ENCODE results near the gene STYXL2.

The STYXL2 gene

GRCh38 chr1:167088746-167089417 lies 5.0 kb upstream of the STYXL2 start:
- DNase-seq (ENCODE audit: low spot score): no peak
- H3K4me3 Mint-ChIP-seq: no peak overlapping the region
- H3K27me3 Mint-ChIP-seq (ENCODE audit: low read depth): no peaks in the 10 kb centered on the region
- H3K9me3 Mint-ChIP-seq: no peaks in the 10 kb centered on the region
- peaks cover 10% of the 10 kb centered on the region for H3K4me1 Mint-ChIP-seq (ENCODE audit: low read depth)
- peak overlapping the region; percentile 37 for H3K27ac Mint-ChIP-seq
- H3K36me3 Mint-ChIP-seq (ENCODE audit: low read depth): peaks cover 4% of the 10 kb centered on the region

GRCh38 chr1:167089939-167090313 lies 3.9 kb upstream of the STYXL2 start:
- no peaks in the 10 kb centered on the region for H3K9me3 Mint-ChIP-seq
- peak overlapping the region; percentile 52 for H3K4me3 Mint-ChIP-seq
- H3K27me3 Mint-ChIP-seq (ENCODE audit: low read depth): no peaks in the 10 kb centered on the region
- H3K4me1 Mint-ChIP-seq (ENCODE audit: low read depth): peaks cover 11% of the 10 kb centered on the region
- no peak for DNase-seq (ENCODE audit: low spot score)
- H3K27ac Mint-ChIP-seq: peak overlapping the region; percentile 83
- peaks cover 4% of the 10 kb centered on the region for H3K36me3 Mint-ChIP-seq (ENCODE audit: low read depth)

DNA sequence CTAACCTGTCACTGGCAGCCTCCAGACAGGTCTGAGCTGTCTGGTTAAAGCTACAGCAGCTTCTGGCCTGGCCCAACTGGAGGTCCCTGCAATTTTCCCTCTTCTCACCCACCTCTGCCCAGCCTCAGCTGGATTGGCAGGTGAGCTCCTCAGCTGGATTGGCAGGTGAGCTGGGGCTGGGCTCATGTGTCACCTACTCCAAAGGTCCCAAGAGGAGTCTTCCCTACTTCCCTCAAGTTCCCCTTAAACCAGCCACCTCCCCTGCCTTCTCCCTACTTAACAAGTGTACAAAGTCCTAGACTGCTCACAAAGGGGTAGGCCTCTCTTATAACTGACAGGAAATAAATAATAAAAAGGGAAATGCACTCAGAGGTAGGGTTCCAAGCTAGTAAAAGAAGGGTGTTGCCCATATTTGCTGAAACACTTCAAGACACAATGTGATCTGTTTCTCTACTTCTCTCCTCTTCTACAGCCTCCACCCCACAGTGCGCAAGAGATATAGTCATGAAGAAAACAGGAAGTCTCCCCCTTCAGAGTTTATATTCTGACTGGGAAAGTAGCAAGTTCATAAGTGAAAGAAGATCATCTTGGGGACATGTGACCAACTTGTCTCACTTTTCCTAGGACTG lies 3.4 kb upstream of the STYXL2 start, which contains the start of gene GPA33:
Gene GPA33 (minus strand): TSS at position 64 of the 629 bp plus-strand sequence. CDS start 90 bp downstream, outside the sequence.
- Mint-ChIP-seq H3K4me1 (ENCODE audit: low read depth) (peaks cover 13% of the 10 kb centered on the region), H3K36me3 (ENCODE audit: low read depth) (peaks cover 4% of the 10 kb centered on the region), H3K4me3 (peak within 1 kb of the TSS; percentile 52), H3K9me3 (no peaks in the 10 kb centered on the region), H3K27ac (peak within 1 kb of the TSS; percentile 83), H3K27me3 (ENCODE audit: low read depth) (no peaks in the 10 kb centered on the region)
- DNase-seq (ENCODE audit: low spot score): no peak

- Mint-ChIP-seq H3K36me3 (ENCODE audit: low read depth) (peaks cover 4% of the 10 kb centered on the region), H3K4me3 (no peak overlapping the region), H3K4me1 (ENCODE audit: low read depth) (peaks cover 13% of the 10 kb centered on the region), H3K27ac (no peak overlapping the region), H3K9me3 (no peaks in the 10 kb centered on the region), H3K27me3 (ENCODE audit: low read depth) (no peaks in the 10 kb centered on the region)
- DNase-seq (ENCODE audit: low spot score): no peak
Observed at GRCh38 chr1:167092653-167093052, 1.2 kb upstream of the STYXL2 start.

- no peak for DNase-seq (ENCODE audit: low spot score)
- no peak overlapping the region for H3K27ac Mint-ChIP-seq
- no peaks in the 10 kb centered on the region for H3K9me3 Mint-ChIP-seq
- peaks cover 10% of the 10 kb centered on the region for H3K4me1 Mint-ChIP-seq (ENCODE audit: low read depth)
- H3K27me3 Mint-ChIP-seq (ENCODE audit: low read depth): peaks cover 2% of the 10 kb centered on the region
- no peak overlapping the region for H3K4me3 Mint-ChIP-seq
- H3K36me3 Mint-ChIP-seq (ENCODE audit: low read depth): peaks cover 4% of the 10 kb centered on the region
Observed at GRCh38 chr1:167094690-167095089, 815 bp downstream of the STYXL2 start.

GRCh38 chr1:167095368-167095767 lies 1.5 kb downstream of the STYXL2 start:
- no peak for DNase-seq (ENCODE audit: low spot score)
- H3K27me3 Mint-ChIP-seq (ENCODE audit: low read depth): peaks cover 2% of the 10 kb centered on the region
- no peak overlapping the region for H3K4me3 Mint-ChIP-seq
- peaks cover 3% of the 10 kb centered on the region for H3K36me3 Mint-ChIP-seq (ENCODE audit: low read depth)
- H3K4me1 Mint-ChIP-seq (ENCODE audit: low read depth): peaks cover 6% of the 10 kb centered on the region
- H3K9me3 Mint-ChIP-seq: no peaks in the 10 kb centered on the region
- H3K27ac Mint-ChIP-seq: no peak overlapping the region

DNA sequence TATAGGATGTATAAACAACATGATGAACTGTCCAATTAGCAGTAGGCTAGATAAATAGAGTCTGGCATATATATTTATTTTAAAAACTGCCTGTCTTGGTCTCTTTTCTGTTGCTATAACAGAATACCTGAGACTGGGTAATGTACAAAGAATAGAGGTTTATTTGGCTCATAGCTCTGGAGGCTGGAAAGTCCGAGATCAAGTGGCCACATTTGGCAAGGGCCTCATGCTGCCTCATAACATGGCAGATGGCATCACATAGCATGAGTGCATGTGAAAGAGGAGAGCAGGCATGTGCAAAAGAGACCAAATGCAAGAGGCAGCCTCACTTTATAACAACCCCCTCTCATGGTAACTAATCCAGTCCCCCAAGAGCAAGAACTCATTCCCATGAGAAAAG lies 6.0 kb downstream of the STYXL2 start:
- H3K4me3 Mint-ChIP-seq: no peak overlapping the region
- no peaks in the 10 kb centered on the region for H3K9me3 Mint-ChIP-seq
- peaks cover 2% of the 10 kb centered on the region for H3K27me3 Mint-ChIP-seq (ENCODE audit: low read depth)
- H3K27ac Mint-ChIP-seq: no peak overlapping the region
- peaks cover 12% of the 10 kb centered on the region for H3K4me1 Mint-ChIP-seq (ENCODE audit: low read depth)
- no peaks in the 10 kb centered on the region for H3K36me3 Mint-ChIP-seq (ENCODE audit: low read depth)
- no peak for DNase-seq (ENCODE audit: low spot score)

GRCh38 chr1:167100730-167101129 lies 6.9 kb downstream of the STYXL2 start:
- peaks cover 2% of the 10 kb centered on the region for H3K27me3 Mint-ChIP-seq (ENCODE audit: low read depth)
- H3K9me3 Mint-ChIP-seq: no peaks in the 10 kb centered on the region
- H3K4me1 Mint-ChIP-seq (ENCODE audit: low read depth): peaks cover 17% of the 10 kb centered on the region
- DNase-seq (ENCODE audit: low spot score): no peak
- no peak overlapping the region for H3K27ac Mint-ChIP-seq
- no peak overlapping the region for H3K4me3 Mint-ChIP-seq
- no peaks in the 10 kb centered on the region for H3K36me3 Mint-ChIP-seq (ENCODE audit: low read depth)

GRCh38 chr1:167101754-167102153 lies 7.9 kb downstream of the STYXL2 start:
- Mint-ChIP-seq H3K27ac (no peak overlapping the region), H3K36me3 (ENCODE audit: low read depth) (no peaks in the 10 kb centered on the region), H3K4me1 (ENCODE audit: low read depth) (peaks cover 18% of the 10 kb centered on the region), H3K9me3 (no peaks in the 10 kb centered on the region), H3K4me3 (no peak overlapping the region), H3K27me3 (ENCODE audit: low read depth) (peaks cover 2% of the 10 kb centered on the region)
- DNase-seq (ENCODE audit: low spot score): no peak

GRCh38 chr1:167102906-167103573 lies 9.2 kb downstream of the STYXL2 start:
- H3K9me3 Mint-ChIP-seq: no peaks in the 10 kb centered on the region
- no peak for DNase-seq (ENCODE audit: low spot score)
- H3K36me3 Mint-ChIP-seq (ENCODE audit: low read depth): no peaks in the 10 kb centered on the region
- no peak overlapping the region for H3K27ac Mint-ChIP-seq
- H3K4me3 Mint-ChIP-seq: no peak overlapping the region
- peaks cover 18% of the 10 kb centered on the region for H3K4me1 Mint-ChIP-seq (ENCODE audit: low read depth)
- H3K27me3 Mint-ChIP-seq (ENCODE audit: low read depth): peaks cover 2% of the 10 kb centered on the region

- no peaks in the 10 kb centered on the region for H3K36me3 Mint-ChIP-seq (ENCODE audit: low read depth)
- H3K4me1 Mint-ChIP-seq (ENCODE audit: low read depth): peaks cover 26% of the 10 kb centered on the region
- peaks cover 1% of the 10 kb centered on the region for H3K27me3 Mint-ChIP-seq (ENCODE audit: low read depth)
- peak overlapping the region; percentile 43 for H3K4me3 Mint-ChIP-seq
- no peak overlapping the region for H3K27ac Mint-ChIP-seq
- no peak for DNase-seq (ENCODE audit: low spot score)
- no peaks in the 10 kb centered on the region for H3K9me3 Mint-ChIP-seq
Observed at GRCh38 chr1:167104256-167104633, 10.4 kb downstream of the STYXL2 start.

GRCh38 chr1:167105271-167106118 lies 11.6 kb downstream of the STYXL2 start:
- DNase-seq (ENCODE audit: low spot score): no peak
- Mint-ChIP-seq H3K4me3 (no peak overlapping the region), H3K27me3 (ENCODE audit: low read depth) (no peaks in the 10 kb centered on the region), H3K4me1 (ENCODE audit: low read depth) (peaks cover 38% of the 10 kb centered on the region), H3K36me3 (ENCODE audit: low read depth) (no peaks in the 10 kb centered on the region), H3K27ac (no peak overlapping the region), H3K9me3 (peaks cover 8% of the 10 kb centered on the region)

DNA sequence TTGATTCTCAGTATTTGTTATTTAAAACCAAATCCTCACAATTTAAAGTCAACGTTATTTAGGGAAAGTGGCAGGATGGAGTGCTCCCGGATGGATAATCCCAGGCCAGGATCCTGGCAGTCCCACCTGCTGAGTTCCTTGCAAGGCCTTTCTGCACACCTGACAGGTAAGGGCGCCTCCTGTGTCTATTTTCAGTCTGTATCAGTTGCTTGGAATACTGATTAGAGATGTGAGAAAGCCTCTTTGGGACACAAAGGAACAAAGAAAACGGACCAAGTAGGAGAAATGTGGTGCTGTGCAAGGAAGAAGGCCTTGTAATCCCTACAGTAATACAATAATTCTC lies 12.2 kb downstream of the STYXL2 start:
- Mint-ChIP-seq H3K27me3 (ENCODE audit: low read depth) (no peaks in the 10 kb centered on the region), H3K27ac (no peak overlapping the region), H3K4me3 (no peak overlapping the region), H3K4me1 (ENCODE audit: low read depth) (peaks cover 44% of the 10 kb centered on the region), H3K9me3 (peaks cover 14% of the 10 kb centered on the region), H3K36me3 (ENCODE audit: low read depth) (no peaks in the 10 kb centered on the region)
- DNase-seq (ENCODE audit: low spot score): no peak

DNA sequence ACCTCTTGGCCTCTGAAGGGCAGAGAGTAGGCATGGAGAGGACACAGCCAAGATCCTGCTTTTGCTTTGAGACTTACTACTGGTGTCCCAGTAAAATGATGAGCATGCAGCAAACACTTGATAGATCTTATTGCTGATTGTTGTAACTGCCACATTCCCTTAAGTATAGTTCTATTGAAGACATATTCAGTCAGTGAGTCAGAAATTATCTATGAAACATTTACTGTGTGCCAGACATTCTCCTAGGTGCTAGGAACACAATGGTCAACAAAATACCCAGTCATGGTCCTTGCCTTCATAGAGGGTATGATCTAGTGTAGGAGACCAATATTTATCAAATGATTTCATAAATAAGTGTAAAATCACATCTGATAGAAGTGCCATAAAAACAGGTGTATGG lies 13.6 kb downstream of the STYXL2 start:
- peaks cover 45% of the 10 kb centered on the region for H3K4me1 Mint-ChIP-seq (ENCODE audit: low read depth)
- no peak overlapping the region for H3K27ac Mint-ChIP-seq

More for the DNA sequence above, 13.6 kb downstream of the STYXL2 start:
- no peaks in the 10 kb centered on the region for H3K36me3 Mint-ChIP-seq (ENCODE audit: low read depth)
- H3K4me3 Mint-ChIP-seq: no peak overlapping the region
- peaks cover 2% of the 10 kb centered on the region for H3K27me3 Mint-ChIP-seq (ENCODE audit: low read depth)
- DNase-seq (ENCODE audit: low spot score): no peak
- H3K9me3 Mint-ChIP-seq: peaks cover 14% of the 10 kb centered on the region

All from T-helper 2 cell treated with Interferon-gamma antibody and Interleukin-4, amounts not matched to agents 5 μg/mL and 100 μg/mL, for 36 hours (primary cell).